Nephron (organoid): ENCODE measurements around the gene PPP6C.

Experiments
- H3K27ac Mint-ChIP-seq, 3 experiments: 2 replicates each; pipeline ENCODE4 v1.8.0; 2020; ENCODE audit warnings: mixed read lengths in 3 of 3, mild to moderate bottlenecking in 2 of 3, moderate library complexity in 1 of 3
- H3K27me3 Mint-ChIP-seq: 2 replicates; pipeline ENCODE4 v1.8.0; 2021; ENCODE audit warnings: low read depth, mild to moderate bottlenecking, moderate library complexity, mixed read lengths
- H3K36me3 Mint-ChIP-seq: 2 replicates; pipeline ENCODE4 v1.8.0; 2020; ENCODE audit warnings: low read depth, mixed read lengths
- H3K4me1 Mint-ChIP-seq: 2 replicates; pipeline ENCODE4 v1.8.0; 2020; ENCODE audit warnings: mixed read lengths
- H3K4me3 Mint-ChIP-seq, 3 experiments: 2 replicates each; pipeline ENCODE4 v1.8.0; 2020; ENCODE audit warnings: mild to moderate bottlenecking in 3 of 3, mixed read lengths in 3 of 3, moderate library complexity in 2 of 3
- H3K9me3 Mint-ChIP-seq: 2 replicates; pipeline ENCODE4 v1.8.0; 2020; ENCODE audit warnings: mixed read lengths
- TF ChIP-seq, protein P1 (sequence below), 3 experiments: fragments of 200-600 bp; sonication (generic); IDR thresholded peaks; one replicate each; pipeline ENCODE4 v1.5.0; 2021; ENCODE audit warnings: antibody characterized with exemption in 3 of 3; ENCODE audit not compliant: unreplicated experiment in 3 of 3

Gene PPP6C

DNA sequence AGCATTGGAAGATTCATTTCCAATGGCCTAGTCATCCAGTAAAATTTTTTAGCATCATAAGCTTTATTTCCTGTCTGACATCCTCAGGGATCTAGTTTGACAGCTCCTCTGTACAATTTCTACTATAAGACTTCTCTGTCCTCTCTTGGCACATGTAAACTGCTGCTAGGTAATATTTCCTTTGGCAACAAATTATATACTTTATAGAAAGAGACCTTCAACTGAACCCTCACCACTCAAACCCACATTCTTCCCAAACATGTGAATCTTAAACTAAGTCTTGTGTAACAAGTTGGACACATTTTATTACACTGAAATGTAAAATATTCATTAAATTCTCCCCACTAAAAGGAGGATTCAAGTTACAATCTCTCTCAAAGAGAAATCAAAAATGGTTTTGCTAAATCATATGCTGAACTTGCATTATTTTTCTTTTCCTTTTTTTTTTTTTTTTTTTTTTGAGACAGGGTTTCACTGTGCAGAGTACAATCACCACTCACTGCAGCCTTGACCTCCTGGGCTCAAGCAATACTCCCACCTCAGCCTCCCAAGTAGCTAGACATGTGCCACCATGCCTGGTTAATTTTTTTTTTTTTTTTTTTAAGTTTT lies 83.2 kb downstream of the PPP6C start:
- no peak overlapping the region for H3K4me3 Mint-ChIP-seq
- no peaks in the 10 kb centered on the region for H3K27me3 Mint-ChIP-seq
- H3K9me3 Mint-ChIP-seq = peaks cover 19% of the 10 kb centered on the region
- H3K27ac Mint-ChIP-seq = peak overlapping the region in 2 of 3 experiments; percentile 20 to 40
- TF ChIP-seq, protein P1, sequence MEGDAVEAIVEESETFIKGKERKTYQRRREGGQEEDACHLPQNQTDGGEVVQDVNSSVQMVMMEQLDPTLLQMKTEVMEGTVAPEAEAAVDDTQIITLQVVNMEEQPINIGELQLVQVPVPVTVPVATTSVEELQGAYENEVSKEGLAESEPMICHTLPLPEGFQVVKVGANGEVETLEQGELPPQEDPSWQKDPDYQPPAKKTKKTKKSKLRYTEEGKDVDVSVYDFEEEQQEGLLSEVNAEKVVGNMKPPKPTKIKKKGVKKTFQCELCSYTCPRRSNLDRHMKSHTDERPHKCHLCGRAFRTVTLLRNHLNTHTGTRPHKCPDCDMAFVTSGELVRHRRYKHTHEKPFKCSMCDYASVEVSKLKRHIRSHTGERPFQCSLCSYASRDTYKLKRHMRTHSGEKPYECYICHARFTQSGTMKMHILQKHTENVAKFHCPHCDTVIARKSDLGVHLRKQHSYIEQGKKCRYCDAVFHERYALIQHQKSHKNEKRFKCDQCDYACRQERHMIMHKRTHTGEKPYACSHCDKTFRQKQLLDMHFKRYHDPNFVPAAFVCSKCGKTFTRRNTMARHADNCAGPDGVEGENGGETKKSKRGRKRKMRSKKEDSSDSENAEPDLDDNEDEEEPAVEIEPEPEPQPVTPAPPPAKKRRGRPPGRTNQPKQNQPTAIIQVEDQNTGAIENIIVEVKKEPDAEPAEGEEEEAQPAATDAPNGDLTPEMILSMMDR (IDR thresholded peaks at IDR 0.05; ENCODE audit: unreplicated experiment in 3 of 3) = no peak
- peaks cover 31% of the 10 kb centered on the region for H3K4me1 Mint-ChIP-seq
- peaks cover 20% of the 10 kb centered on the region for H3K36me3 Mint-ChIP-seq

- H3K36me3 Mint-ChIP-seq = no peaks in the 10 kb centered on the region
- H3K27ac Mint-ChIP-seq = peak overlapping the region; percentile 43 to 52 (median 47)
- H3K27me3 Mint-ChIP-seq = no peaks in the 10 kb centered on the region
- H3K9me3 Mint-ChIP-seq = peaks cover 2% of the 10 kb centered on the region
- TF ChIP-seq, protein P1 (IDR thresholded peaks at IDR 0.05; ENCODE audit: unreplicated experiment in 3 of 3) = no peak
- H3K4me1 Mint-ChIP-seq = peaks cover 41% of the 10 kb centered on the region
- H3K4me3 Mint-ChIP-seq = peak overlapping the region in 1 of 3 experiments; percentile 32
Observed at GRCh38 chr9:125103770-125104460, 85.7 kb downstream of the PPP6C start.

- Mint-ChIP-seq H3K4me1 (peaks cover 46% of the 10 kb centered on the region), H3K27ac (peak overlapping the region in 1 of 3 experiments; percentile 43), H3K4me3 (no peak overlapping the region), H3K27me3 (no peaks in the 10 kb centered on the region), H3K9me3 (peaks cover 2% of the 10 kb centered on the region), H3K36me3 (no peaks in the 10 kb centered on the region)
- TF ChIP-seq, protein P1 (IDR thresholded peaks at IDR 0.05; ENCODE audit: unreplicated experiment in 3 of 3) = no peak
Observed at GRCh38 chr9:125103021-125103420, 86.6 kb downstream of the PPP6C start.

- TF ChIP-seq, protein P1 (IDR thresholded peaks at IDR 0.05; ENCODE audit: unreplicated experiment in 3 of 3) = no peak
- Mint-ChIP-seq H3K27ac (no peak overlapping the region), H3K27me3 (no peaks in the 10 kb centered on the region), H3K36me3 (peaks cover 7% of the 10 kb centered on the region), H3K9me3 (peaks cover 3% of the 10 kb centered on the region), H3K4me1 (peaks cover 41% of the 10 kb centered on the region), H3K4me3 (no peak overlapping the region)
Observed at GRCh38 chr9:125100822-125101221, 88.8 kb downstream of the PPP6C start.

DNA sequence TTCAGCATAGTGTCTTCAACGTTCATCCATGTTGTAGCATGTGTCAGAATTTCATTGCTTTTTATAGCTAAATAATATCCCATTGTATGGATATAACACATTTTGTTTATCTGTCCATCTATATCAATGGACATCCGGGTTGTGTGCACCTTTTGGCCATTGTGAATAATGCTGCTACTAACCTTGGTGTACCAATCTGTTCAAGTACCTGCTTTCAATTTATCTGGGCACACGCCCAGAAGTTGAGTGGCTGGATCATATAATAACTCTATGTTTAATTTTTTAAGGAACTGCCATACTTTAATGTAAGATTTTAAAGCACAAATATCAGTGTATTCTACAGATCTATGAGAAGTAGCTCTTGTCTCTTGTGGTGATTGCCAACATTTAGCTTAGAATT lies 89.8 kb downstream of the PPP6C start:
- TF ChIP-seq, protein P1 (IDR thresholded peaks at IDR 0.05; ENCODE audit: unreplicated experiment in 3 of 3) = no peak
- Mint-ChIP-seq H3K27me3 (no peaks in the 10 kb centered on the region), H3K4me1 (peaks cover 36% of the 10 kb centered on the region), H3K27ac (no peak overlapping the region), H3K4me3 (no peak overlapping the region), H3K9me3 (peaks cover 5% of the 10 kb centered on the region), H3K36me3 (peaks cover 16% of the 10 kb centered on the region)
